ENCODE data around the gene RAMACL. TPM values are rescaled to one million over a fixed set of nuclear protein-coding genes. Genes with fewer than 3 reads are reported as not detected.
A peak's percentile ranks its signal among the peaks of the same experiment; 100 is the strongest.

Gene RAMACL
- total RNA-seq, 1 experiment from 2014 or later, result 0.28 TPM

- Histone ChIP-seq H3K4me2 (ENCODE audit: insufficient read depth, insufficient read length, low read length) (no peak overlapping the region), H3K18ac (ENCODE audit: insufficient read length, low read depth, low read length) (no peak overlapping the region), H4K20me1 (ENCODE audit: control insufficient read depth, insufficient read depth, insufficient read length) (no peaks in the 10 kb centered on the region), H3K4me1 (ENCODE audit: insufficient read depth, low read length) (no peaks in the 10 kb centered on the region; the same call in 1 of the 2 replicates), H4K8ac (replicated peaks; ENCODE audit: insufficient read length, low read depth, low read length) (no peak overlapping the region), H3K56ac (ENCODE audit: insufficient read length, low read depth, low read length) (no peak overlapping the region), H3K4ac (ENCODE audit: low read depth, low read length) (no peak overlapping the region), H4K5ac (ENCODE audit: insufficient read length, low read depth, low read length) (no peak overlapping the region), H3K9ac (ENCODE audit: extremely low read depth, insufficient read length, low read length) (no peak overlapping the region), H3K9me3 (ENCODE audit: control insufficient read depth, low read depth, low read length) (no peaks in the 10 kb centered on the region), H3K23ac (ENCODE audit: insufficient read length, low read depth, low read length) (no peak overlapping the region), H3K27ac (ENCODE audit: insufficient read length, low read depth, low read length) (no peak overlapping the region), H3T11ph (ENCODE audit: low read length) (no peak overlapping the region), H3K23me2 (ENCODE audit: insufficient read length, low read depth, low read length, poor library complexity, severe bottlenecking) (no peaks in the 10 kb centered on the region), H2AFZ (ENCODE audit: low read length) (no peak overlapping the region), H2BK5ac (ENCODE audit: insufficient read length, low read length) (no peak overlapping the region), H2BK15ac (ENCODE audit: low read depth, low read length) (no peak overlapping the region), H2AK5ac (ENCODE audit: insufficient read length, low read length) (no peak overlapping the region), H3K79me2 (ENCODE audit: insufficient read depth, low read length) (peaks cover 5% of the 10 kb centered on the region; the same call in 1 of the 2 replicates), H3K27me3 (ENCODE audit: insufficient read depth, low read length) (no peaks in the 10 kb centered on the region), H2BK12ac (ENCODE audit: insufficient read length, low read depth, low read length) (no peak overlapping the region), H2BK20ac (ENCODE audit: low read depth, low read length, poor library complexity, severe bottlenecking) (no peak overlapping the region), H2BK120ac (ENCODE audit: low read depth, low read length, poor library complexity, severe bottlenecking) (no peak overlapping the region), H3K79me1 (ENCODE audit: insufficient read depth, low read depth, low read length, poor library complexity, severe bottlenecking) (peaks cover 4% of the 10 kb centered on the region), H3K14ac (ENCODE audit: insufficient read depth, low read length) (no peak overlapping the region; the same call in 1 of the 2 replicates), H4K91ac (ENCODE audit: insufficient read length, low read depth, low read length) (no peak overlapping the region)
- no peaks in the 10 kb centered on the region for H3K9me3 Mint-ChIP-seq
- H3K27ac Mint-ChIP-seq, result no peak overlapping the region
- DNase-seq, result no peak
- peaks cover 32 to 35% of the 10 kb centered on the region in 2 experiments for H3K4me1 Mint-ChIP-seq
- no peaks in the 10 kb centered on the region for H3K27me3 Mint-ChIP-seq (ENCODE audit: low read depth)
- H3K36me3 Mint-ChIP-seq (ENCODE audit: insufficient read depth in 1 of 3, low read depth in 3 of 3), result peaks cover 8 to 21% (median 15%) of the 10 kb centered on the region in 3 experiments
- TF ChIP-seq, protein P1, sequence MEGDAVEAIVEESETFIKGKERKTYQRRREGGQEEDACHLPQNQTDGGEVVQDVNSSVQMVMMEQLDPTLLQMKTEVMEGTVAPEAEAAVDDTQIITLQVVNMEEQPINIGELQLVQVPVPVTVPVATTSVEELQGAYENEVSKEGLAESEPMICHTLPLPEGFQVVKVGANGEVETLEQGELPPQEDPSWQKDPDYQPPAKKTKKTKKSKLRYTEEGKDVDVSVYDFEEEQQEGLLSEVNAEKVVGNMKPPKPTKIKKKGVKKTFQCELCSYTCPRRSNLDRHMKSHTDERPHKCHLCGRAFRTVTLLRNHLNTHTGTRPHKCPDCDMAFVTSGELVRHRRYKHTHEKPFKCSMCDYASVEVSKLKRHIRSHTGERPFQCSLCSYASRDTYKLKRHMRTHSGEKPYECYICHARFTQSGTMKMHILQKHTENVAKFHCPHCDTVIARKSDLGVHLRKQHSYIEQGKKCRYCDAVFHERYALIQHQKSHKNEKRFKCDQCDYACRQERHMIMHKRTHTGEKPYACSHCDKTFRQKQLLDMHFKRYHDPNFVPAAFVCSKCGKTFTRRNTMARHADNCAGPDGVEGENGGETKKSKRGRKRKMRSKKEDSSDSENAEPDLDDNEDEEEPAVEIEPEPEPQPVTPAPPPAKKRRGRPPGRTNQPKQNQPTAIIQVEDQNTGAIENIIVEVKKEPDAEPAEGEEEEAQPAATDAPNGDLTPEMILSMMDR (conservative IDR thresholded peaks at IDR 0.05), result no peak
- 100% methylated on average over 2 of the region's 21 CpGs for WGBS (ENCODE audit: extremely low coverage, insufficient read length, low lambda C conversion rate)
- H3K4me3 Mint-ChIP-seq, result peak overlapping the region in 1 of 2 experiments; percentile 60; a peak in 1 of 5 replicates
Observed at GRCh38 chr6:166615059-166615770, 28.7 kb upstream of the RAMACL start.

Data from H9 (cell line).